OCI-LY3 (cell line): ENCODE results near the gene MACO1.

ENCODE experiments used
- H2AFZ ChIP-seq: fragments of 200-600, 300-600 bp; shearing (Covaris generic); 2 replicates; pipeline ENCODE4 v1.6.0; 2014; ENCODE audit warnings: antibody characterized with exemption, low read depth, low read length
- H3K27ac ChIP-seq: fragments of 200-600, 300-600 bp; sonication (generic); 2 replicates; pipeline ENCODE4 v1.5.1; 2014; ENCODE audit warnings: mild to moderate bottlenecking, low read length, moderate library complexity, mixed read lengths
- H3K27me3 ChIP-seq: fragments of 200-600, 300-600 bp; sonication (generic); 2 replicates; pipeline ENCODE4 v1.6.1; 2014; ENCODE audit warnings: low read depth, low read length, mixed read lengths
- H3K36me3 ChIP-seq: fragments of 200-600, 300-600 bp; sonication (generic); replicated peaks from 2 replicates; pipeline ENCODE3; 2014; ENCODE audit warnings: low read depth, low read length, mixed read lengths
- H3K4me1 ChIP-seq: fragments of 300-600, 200-600 bp; sonication (generic); 2 replicates; pipeline ENCODE4 v1.6.1; 2014; ENCODE audit warnings: low read length, mixed read lengths
- H3K4me2 ChIP-seq: fragments of 200-600, 300-600 bp; sonication (generic); 2 replicates; pipeline ENCODE4 v1.6.1; 2014; ENCODE audit warnings: low read length, mixed read lengths
- H3K4me3 ChIP-seq: fragments of 300-600, 200-600 bp; sonication (generic); 2 replicates; pipeline ENCODE4 v1.5.1; 2014; ENCODE audit warnings: antibody characterized with exemption, mild to moderate bottlenecking, low read length, moderate library complexity
- H3K79me2 ChIP-seq: fragments of 300-600, 200-600 bp; shearing (Covaris generic); 2 replicates; pipeline ENCODE4 v1.6.1; 2014; ENCODE audit warnings: mild to moderate bottlenecking, low read length, mixed read lengths
- H3K9ac ChIP-seq: fragments of 300-600, 200-600 bp; shearing (Covaris generic); 2 replicates; pipeline ENCODE4 v1.6.0; 2014; ENCODE audit warnings: mild to moderate bottlenecking, low read length, moderate library complexity
- H3K9me3 ChIP-seq: fragments of 200-600, 300-600 bp; shearing (Covaris generic); 2 replicates; pipeline ENCODE4 v1.6.1; 2014; ENCODE audit warnings: low read length, mixed read lengths; ENCODE audit not compliant: insufficient read depth
- H4K20me1 ChIP-seq: fragments of 200-600, 300-600 bp; sonication (generic); 2 replicates; pipeline ENCODE4 v1.6.1; 2016; ENCODE audit warnings: low read length, mixed read lengths; ENCODE audit not compliant: insufficient read depth
- EZH2phosphoT487 ChIP-seq: fragments of 200-600 bp; shearing (Covaris generic); IDR thresholded peaks from 2 replicates; pipeline ENCODE4 v1.6.1; 2018; ENCODE audit warnings: antibody characterized with exemption, mixed run types, low read depth
- TF ChIP-seq, protein P1 (sequence below): fragments of 200-600, 300-600 bp; sonication (generic); IDR thresholded peaks from 2 replicates; pipeline ENCODE4 v1.5.1; 2014; ENCODE audit warnings: antibody characterized with exemption, low read length, low read depth

The MACO1 gene

DNA sequence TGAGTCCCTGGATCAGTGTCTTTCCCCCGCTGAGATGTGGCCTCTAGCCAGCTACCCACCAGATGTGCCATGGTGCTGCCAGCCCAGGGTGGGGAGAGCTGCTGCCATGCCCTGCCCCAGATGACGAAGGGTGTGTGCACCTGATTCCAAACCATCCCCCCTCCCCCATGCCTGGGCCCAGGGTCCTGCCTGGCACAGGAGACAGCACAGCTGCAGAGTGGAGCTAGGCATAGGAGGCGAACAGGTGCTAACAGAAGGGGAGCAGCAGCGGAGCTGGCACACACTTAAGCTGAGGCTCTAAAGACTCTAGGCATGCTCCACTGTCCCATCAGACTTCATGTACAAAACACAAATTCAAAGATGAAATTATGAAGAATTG, 103.7 kb downstream of the MACO1 start:
- no peaks in the 10 kb centered on the region for H3K4me1 ChIP-seq
- H2AFZ ChIP-seq: no peak overlapping the region
- H3K27me3 ChIP-seq: no peaks in the 10 kb centered on the region
- H3K4me2 ChIP-seq: no peak overlapping the region
- no peaks in the 10 kb centered on the region for H3K36me3 ChIP-seq
- no peaks in the 10 kb centered on the region for H3K79me2 ChIP-seq
- H4K20me1 ChIP-seq: no peaks in the 10 kb centered on the region
- no peak overlapping the region for H3K4me3 ChIP-seq
- no peak for TF ChIP-seq EZH2phosphoT487
- TF ChIP-seq, protein P1, sequence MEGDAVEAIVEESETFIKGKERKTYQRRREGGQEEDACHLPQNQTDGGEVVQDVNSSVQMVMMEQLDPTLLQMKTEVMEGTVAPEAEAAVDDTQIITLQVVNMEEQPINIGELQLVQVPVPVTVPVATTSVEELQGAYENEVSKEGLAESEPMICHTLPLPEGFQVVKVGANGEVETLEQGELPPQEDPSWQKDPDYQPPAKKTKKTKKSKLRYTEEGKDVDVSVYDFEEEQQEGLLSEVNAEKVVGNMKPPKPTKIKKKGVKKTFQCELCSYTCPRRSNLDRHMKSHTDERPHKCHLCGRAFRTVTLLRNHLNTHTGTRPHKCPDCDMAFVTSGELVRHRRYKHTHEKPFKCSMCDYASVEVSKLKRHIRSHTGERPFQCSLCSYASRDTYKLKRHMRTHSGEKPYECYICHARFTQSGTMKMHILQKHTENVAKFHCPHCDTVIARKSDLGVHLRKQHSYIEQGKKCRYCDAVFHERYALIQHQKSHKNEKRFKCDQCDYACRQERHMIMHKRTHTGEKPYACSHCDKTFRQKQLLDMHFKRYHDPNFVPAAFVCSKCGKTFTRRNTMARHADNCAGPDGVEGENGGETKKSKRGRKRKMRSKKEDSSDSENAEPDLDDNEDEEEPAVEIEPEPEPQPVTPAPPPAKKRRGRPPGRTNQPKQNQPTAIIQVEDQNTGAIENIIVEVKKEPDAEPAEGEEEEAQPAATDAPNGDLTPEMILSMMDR: no peak
- H3K9ac ChIP-seq: no peak overlapping the region
- no peaks in the 10 kb centered on the region for H3K9me3 ChIP-seq
- H3K27ac ChIP-seq: no peak overlapping the region

DNA sequence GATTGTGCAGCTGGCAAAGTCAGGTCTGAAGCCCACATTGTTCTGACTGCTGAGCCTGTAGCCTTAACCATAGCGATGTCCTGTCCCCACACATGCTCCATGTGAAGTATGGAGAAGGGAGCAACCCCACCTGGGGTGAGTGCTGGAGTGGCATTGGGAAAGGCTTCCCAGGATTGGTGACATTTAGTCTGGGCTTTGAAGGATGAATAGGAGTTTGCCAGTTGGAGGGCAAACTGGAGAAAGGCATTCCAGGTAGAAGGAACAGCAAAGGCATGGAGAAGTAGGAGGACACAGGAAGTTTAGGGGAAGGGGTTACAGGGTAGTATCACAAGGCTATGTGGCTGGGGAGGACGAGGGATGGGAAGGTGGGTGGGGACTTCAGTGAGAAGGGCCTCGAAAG, 105.4 kb downstream of the MACO1 start:
- Histone ChIP-seq H3K9me3 (no peaks in the 10 kb centered on the region), H3K4me1 (no peaks in the 10 kb centered on the region), H3K27me3 (no peaks in the 10 kb centered on the region), H4K20me1 (no peaks in the 10 kb centered on the region), H3K79me2 (no peaks in the 10 kb centered on the region), H3K9ac (no peak overlapping the region), H3K4me3 (no peak overlapping the region), H3K27ac (no peak overlapping the region), H2AFZ (no peak overlapping the region), H3K4me2 (no peak overlapping the region), H3K36me3 (no peaks in the 10 kb centered on the region)
- TF ChIP-seq, protein P1: no peak
- no peak for TF ChIP-seq EZH2phosphoT487

DNA sequence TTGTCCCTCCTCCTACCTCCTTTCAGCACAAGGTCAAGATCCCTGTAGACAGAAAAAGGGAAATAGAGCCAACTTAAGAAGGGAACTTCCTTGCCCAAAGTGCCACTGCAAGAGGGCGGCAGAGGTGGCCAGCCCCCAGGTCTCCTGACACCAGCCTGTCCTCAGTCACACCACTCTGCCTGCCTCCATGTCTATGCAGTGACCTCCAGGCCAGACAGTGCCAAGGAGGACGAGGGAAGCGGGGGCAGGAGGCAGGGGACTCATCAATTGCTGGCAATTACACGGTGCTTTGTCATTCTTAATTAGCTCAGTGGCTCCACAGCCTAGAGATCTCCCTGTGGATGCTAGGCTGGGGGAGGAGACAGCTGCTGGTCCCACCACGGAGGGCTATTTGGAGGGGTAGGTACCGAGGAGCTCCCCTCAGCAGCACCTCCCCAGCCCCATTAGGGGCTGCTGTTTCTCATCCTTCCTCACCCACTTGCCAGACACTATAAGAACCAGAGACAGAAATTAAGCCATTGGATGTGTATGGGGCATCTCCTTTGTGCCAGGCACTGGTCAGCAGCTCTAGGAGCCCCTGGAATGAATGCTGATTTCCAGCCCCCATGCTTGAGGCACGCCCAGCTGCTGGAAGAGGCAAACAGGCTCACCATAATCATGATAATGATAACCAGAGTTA, 106.6 kb downstream of the MACO1 start:
- Histone ChIP-seq H3K4me3 (no peak overlapping the region), H3K27ac (no peak overlapping the region), H3K9ac (no peak overlapping the region), H3K27me3 (peaks cover 3% of the 10 kb centered on the region; the same call in 1 of the 2 replicates), H3K9me3 (no peaks in the 10 kb centered on the region), H4K20me1 (no peaks in the 10 kb centered on the region), H2AFZ (no peak overlapping the region), H3K4me1 (no peaks in the 10 kb centered on the region), H3K79me2 (no peaks in the 10 kb centered on the region), H3K36me3 (no peaks in the 10 kb centered on the region), H3K4me2 (no peak overlapping the region)
- TF ChIP-seq, protein P1: no peak
- no peak for TF ChIP-seq EZH2phosphoT487

DNA sequence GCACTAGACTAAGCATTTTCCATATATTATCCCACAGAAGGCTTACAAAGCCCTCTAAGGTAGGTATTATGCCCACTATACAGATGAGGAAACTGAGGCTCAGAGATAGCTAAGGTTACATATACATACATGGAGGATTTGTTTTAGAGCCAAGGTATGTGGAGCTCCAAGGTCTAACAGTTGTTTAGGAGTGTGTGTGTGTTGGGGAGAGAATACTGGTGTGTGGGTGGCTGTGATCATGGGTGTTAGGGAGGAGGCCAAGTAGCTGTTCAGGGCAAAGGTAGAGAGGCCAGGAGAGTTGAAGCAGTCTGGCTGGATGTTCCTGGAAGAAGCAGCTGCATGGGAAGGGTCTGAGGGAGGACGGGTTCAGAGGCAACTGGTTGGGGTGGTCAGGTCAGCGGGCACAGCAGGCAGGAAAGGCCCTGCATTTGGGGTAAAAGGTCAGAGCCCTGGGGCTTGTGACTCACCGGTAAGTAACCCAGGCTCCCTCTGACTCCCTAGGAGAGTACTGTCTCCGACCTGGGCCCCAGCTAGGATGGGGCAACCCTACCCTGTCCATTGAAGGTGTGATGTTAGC, 107.6 kb downstream of the MACO1 start:
- peaks cover 3% of the 10 kb centered on the region; the same call in 1 of the 2 replicates for H3K27me3 ChIP-seq
- no peak for TF ChIP-seq EZH2phosphoT487
- TF ChIP-seq, protein P1: no peak
- H3K4me1 ChIP-seq: 0 out of 2 replicates have a peak, but pooled peaks cover 2% of the 10 kb centered on the region
- H3K9ac ChIP-seq: no peak overlapping the region
- H3K27ac ChIP-seq: no peak overlapping the region
- H3K9me3 ChIP-seq: no peaks in the 10 kb centered on the region
- no peaks in the 10 kb centered on the region for H4K20me1 ChIP-seq
- H3K4me3 ChIP-seq: no peak overlapping the region
- H3K79me2 ChIP-seq: no peaks in the 10 kb centered on the region
- no peak overlapping the region for H3K4me2 ChIP-seq
- no peaks in the 10 kb centered on the region for H3K36me3 ChIP-seq
- no peak overlapping the region for H2AFZ ChIP-seq
